HG02759 (cell line): ENCODE measurements around the gene SH3BP2.

ENCODE experiments used
- ATAC-seq: cut with Tn5 transposase; IDR thresholded peaks from one replicate; pipeline ENCODE4 v1.9.1; 2021; ENCODE audit warnings: mild to moderate bottlenecking, moderate library complexity; ENCODE audit not compliant: unreplicated experiment

The SH3BP2 gene

DNA sequence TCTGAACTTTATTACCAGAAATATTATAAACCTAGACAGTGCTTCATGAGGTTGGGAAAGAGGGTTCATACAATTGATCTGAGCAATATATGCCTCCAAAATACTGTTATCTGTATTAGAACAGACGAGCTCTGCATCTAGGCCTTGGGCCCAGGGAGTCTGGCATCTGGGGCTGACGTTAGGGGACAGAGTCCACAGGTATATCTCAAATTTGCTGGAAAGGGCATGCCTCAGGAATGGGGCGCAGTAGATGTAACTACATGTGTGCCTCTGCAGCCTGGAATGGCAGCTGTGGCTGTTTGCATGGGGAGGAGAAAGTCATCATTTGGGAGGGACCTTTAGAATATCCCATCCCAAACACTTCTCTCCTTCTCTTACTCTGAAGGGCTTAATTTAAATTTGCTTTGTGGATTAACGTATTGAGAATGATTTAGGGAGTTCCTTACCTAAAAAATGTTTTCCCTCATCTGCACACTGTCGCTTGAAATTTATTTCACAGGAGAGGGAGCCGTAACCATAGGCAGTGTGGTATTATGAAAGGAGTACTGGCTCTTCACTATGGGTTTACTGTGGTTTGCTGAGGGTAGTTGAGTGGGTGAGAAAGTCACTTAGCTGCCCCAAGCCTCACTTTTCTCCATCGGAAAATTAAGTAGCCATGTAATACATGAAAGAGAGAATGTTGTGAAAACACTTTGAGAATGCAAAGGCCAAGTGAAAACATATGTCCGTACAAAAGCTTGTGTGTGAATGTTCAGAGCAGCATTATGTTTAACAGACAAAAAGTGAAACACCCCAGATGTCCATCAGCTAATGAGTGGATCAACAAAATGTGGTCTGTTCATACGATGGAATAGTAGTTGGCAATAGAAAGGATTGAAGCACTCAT is 56.6 kb downstream of the SH3BP2 start:
- ATAC-seq, result no peak

- no peak for ATAC-seq
Observed at GRCh38 chr4:2850966-2851798, 58.3 kb downstream of the SH3BP2 start.

- peak; percentile 84 for ATAC-seq
Observed at GRCh38 chr4:2852481-2852921, 59.6 kb downstream of the SH3BP2 start.

DNA sequence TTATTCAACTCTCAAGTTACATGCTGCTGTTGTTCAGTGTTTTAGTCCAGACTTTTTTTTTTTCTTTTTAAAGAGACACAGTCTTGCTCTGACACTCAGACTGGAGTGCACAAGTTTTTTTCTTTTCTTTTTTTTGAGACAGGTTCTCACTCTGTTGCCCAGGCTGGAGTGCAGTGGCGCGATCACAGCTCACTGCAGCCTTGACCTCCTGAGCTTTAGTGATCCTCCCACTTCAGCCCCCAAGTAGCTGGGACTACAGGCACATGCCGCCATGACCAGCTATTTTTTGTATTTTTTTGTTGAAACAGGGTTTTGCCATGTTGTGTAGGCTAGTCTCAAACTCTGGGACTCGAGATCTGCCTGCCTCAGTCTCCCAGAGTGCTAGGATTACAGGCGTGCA is 62.7 kb downstream of the SH3BP2 start:
- ATAC-seq, result no peak

DNA sequence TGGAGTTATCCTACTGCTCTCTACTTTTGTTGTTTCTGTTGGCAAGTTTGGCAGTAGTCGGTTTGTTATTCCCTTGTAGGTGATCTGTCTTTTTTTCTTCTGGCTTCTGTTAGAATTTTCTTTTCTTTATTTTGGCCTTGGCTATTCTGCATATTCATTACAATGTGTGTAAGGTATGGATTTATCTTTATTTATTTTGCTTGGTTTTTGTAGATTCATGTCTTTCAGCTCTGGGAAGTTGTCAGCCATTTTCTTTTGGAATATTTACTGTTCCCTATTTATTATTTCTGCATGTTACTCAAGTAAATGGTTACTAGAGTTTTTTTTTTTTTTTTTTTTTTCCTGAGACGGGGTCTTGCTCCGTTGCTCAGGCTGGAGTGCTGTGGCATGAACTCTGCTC is 63.4 kb downstream of the SH3BP2 start:
- ATAC-seq, result no peak

GRCh38 chr4:2857349-2857927 is 64.6 kb downstream of the SH3BP2 start:
- ATAC-seq, result no peak

DNA sequence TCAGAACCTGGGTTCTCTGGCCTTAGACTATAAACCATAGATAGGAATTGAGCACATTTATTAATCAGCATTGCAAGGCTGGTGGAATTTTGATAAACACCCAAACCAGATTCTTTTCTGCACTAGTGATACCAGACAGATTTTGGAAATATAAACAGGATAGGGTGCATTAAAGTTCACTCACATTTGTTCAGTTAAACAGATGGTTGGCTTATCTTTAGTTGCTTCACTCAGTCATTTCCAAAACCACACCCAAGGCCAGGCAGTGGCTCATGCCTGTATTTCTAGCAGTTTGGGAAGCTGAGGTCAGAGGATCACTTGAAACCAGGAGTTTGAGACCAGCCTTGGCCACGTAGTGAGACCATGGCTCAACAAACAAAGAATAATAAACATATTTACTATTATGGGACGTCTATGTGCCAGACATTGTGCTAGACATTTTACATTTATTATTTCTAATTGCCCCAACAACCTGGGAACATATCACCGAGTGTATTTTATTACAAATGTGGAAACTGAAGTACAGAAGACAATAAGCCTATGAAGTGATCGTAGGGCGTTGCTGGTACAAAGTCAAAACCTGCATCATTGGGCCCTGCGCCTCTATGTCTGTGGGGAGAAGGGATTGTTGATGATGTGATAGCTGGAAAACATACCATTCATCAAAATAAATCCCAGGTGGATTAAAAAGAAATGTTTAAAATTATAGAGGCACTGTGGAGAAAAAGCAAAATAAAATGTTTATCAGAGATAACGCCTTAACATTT is 65.7 kb downstream of the SH3BP2 start:
- ATAC-seq, result no peak

- no peak for ATAC-seq
Observed at GRCh38 chr4:2859514-2859913, 66.6 kb downstream of the SH3BP2 start.

GRCh38 chr4:2860391-2861348 is 67.8 kb downstream of the SH3BP2 start:
- no peak for ATAC-seq

GRCh38 chr4:2861631-2862436 is 68.9 kb downstream of the SH3BP2 start:
- ATAC-seq, result no peak

DNA sequence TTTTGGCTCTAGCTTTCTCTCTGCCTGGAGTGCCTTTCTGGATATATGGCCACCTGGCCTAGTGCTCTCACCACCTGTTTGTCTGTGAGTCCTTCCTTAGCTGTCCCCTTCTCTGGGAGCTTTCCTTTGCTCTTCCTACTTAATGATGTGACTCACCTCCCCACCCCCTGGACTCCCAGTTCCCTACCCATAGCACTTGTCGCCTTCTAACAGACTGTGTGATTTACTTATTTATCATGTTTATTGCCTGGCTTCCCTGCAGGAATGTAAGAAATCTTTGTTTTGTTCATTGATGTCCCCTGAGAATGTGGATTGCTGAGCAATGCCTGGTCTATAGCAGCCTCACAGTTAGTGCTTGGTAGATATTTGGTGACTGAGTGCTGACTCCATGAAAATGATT is 69.6 kb downstream of the SH3BP2 start:
- no peak for ATAC-seq

DNA sequence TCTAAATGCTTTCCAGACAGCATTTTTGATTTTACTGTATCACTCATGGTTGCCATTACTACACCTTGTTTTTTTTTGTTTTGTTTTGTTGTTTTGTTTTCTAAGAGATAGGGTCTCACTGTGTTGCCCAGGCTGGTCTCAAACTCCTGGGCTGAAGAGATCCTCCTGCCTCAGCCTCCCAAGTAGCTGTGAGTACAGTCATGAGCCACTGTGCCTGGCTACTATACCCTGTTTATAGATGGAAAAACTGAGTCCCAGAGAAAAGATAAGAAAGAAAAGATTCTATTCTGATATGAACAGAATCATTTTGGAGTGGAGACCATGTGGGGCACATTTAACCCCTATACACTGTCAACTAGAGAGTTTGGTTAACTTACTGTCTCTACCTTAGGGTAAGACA is 70.8 kb downstream of the SH3BP2 start:
- no peak for ATAC-seq

- ATAC-seq, result no peak
Observed at GRCh38 chr4:2865196-2865780, 72.4 kb downstream of the SH3BP2 start.

- ATAC-seq, result no peak
Observed at GRCh38 chr4:2866160-2866861, 73.4 kb downstream of the SH3BP2 start.

GRCh38 chr4:2866891-2867290 is 74.0 kb downstream of the SH3BP2 start:
- ATAC-seq, result no peak

DNA sequence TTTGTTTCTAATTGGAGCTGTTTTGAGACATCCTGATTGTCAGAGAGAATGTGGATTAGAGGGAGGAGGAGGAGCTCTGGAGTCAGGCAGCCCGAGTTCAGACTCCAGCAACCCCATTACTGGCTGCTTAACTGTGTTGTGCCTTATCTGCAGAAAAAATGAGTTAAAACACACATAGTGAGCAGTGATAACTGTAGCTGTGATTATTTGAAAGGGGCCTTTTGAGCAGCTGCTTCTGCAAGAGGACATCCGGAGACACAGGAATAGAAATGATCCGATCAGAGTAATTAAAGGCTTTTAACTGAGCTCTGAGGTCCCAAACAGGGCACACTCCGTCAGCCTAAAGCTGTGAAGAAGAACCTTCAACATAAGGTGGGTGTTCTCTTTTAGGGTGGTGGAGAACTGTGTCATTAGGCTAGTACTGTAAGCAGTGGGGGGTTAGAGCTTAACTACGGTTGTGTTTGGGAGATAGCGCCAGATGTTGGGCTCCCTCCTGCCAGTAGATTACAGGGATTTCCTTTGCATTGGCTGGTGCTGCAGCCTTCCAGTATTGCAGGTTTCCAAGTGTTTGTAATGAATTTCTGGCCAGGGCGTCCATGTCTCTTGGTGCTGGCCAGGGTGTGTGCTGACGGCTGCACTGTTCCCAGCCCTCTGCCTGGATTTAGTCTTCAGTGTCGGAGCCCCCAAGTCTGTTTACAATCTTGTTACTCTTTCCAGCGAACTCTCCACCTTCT is 75.0 kb downstream of the SH3BP2 start:
- no peak for ATAC-seq

- ATAC-seq, result no peak
Observed at GRCh38 chr4:2868877-2869487, 76.1 kb downstream of the SH3BP2 start.
